Esophagus muscularis mucosa (tissue), 4 donors: ENCODE results near the gene TBKBP1. TPM values are rescaled to one million over a fixed set of nuclear protein-coding genes. Genes with fewer than 3 reads are reported as not detected.

Experiments
- DNase-seq: peaks from one replicate; pipeline ENCODE4 v3.0.0-alpha.2; 2017; ENCODE audit errors: extremely low spot score
- H3K27ac ChIP-seq, 4 donors: fragments of 200-600 bp; sonication (generic); replicated peaks in 1 of 4; 1 replicate in 3 of 4; 2 replicates in 1 of 4; pipeline ENCODE4 v1.5.1; 2016 to 2019; ENCODE audit warnings: mild to moderate bottlenecking in 1 of 4
- H3K27me3 ChIP-seq, 4 donors: fragments of 200-600 bp; sonication (generic); one replicate each; pipeline versions ENCODE4 v1.5.1 to v1.6.0; 2016 to 2019
- H3K36me3 ChIP-seq, 4 donors: fragments of 200-600 bp; sonication (generic); one replicate each; pipeline ENCODE4 v1.5.1; 2016 to 2019
- H3K4me1 ChIP-seq, 4 donors: fragments of 200-600 bp; sonication (generic); one replicate each; pipeline ENCODE4 v1.5.1; 2016 to 2019
- H3K4me3 ChIP-seq, 4 donors: fragments of 200-600 bp; sonication (generic); 1 replicate in 2 of 4; 2 replicates in 2 of 4; pipeline ENCODE4 v1.5.1; 2016 to 2019; ENCODE audit warnings: mild to moderate bottlenecking in 4 of 4, moderate library complexity in 1 of 4
- H3K9me3 ChIP-seq, 4 donors: fragments of 200-600 bp; sonication (generic); 1 replicate in 3 of 4; 2 replicates in 1 of 4; pipeline ENCODE4 v1.5.1; 2016 to 2019
- EP300 ChIP-seq: sonication (generic); formaldehyde crosslinking; IDR thresholded peaks from one replicate; pipeline ENCODE4 v1.6.1; 2017; ENCODE audit warnings: antibody characterized with exemption
- POLR2A ChIP-seq: fragments of 450-650 bp; IDR thresholded peaks from one replicate; pipeline ENCODE4 v1.6.1; 2017; ENCODE audit warnings: antibody characterized with exemption, moderate library complexity, mild to moderate bottlenecking, low read depth
- POLR2AphosphoS5 ChIP-seq, 2 donors: sonication (generic); formaldehyde crosslinking; IDR thresholded peaks; one replicate each; pipeline ENCODE4 v1.6.1; 2017; ENCODE audit warnings: antibody characterized with exemption in 2 of 2
- WGBS: methylation state at CpG from one replicate; pipeline ENCODE4 v1.1.5; 2018; 5-methylcytosine and 5-hydroxymethylcytosine counted together
- intact Hi-C: fragments of 100-400 bp; cut with DNase I; formaldehyde crosslinking; loops from one replicate; pipeline ENCODE4 v1.15.1; 2023
- total RNA-seq, 4 donors: library from RNA; depleted of rRNA; stranded (reverse); fragments of >200 nt; gene quantifications; one replicate each; pipeline versions ENCODE4 v1.1.0 to v1.2.1, GENCODE V29; 2016
- TF ChIP-seq, protein P1 (sequence below), 3 experiments: fragments of 200-600 bp in 2 of 3; fragments of 450-650 bp in 1 of 3; sonication (generic) in 2 of 3; IDR thresholded peaks; one replicate each; pipeline ENCODE4 v1.5.1; 2017 to 2019; ENCODE audit warnings: antibody characterized with exemption in 3 of 3, mild to moderate bottlenecking in 2 of 3, moderate library complexity in 1 of 3

TBKBP1 gene
- total RNA-seq, 4 donors from 2014 or later, result 11.9 to 26.9 (median 21.2) TPM

- Histone ChIP-seq H3K36me3 (peaks cover 8 to 49% (median 33%) of the 10 kb centered on the region in 4 donors), H3K4me3 (no peak overlapping the region), H3K9me3 (no peaks in the 10 kb centered on the region), H3K4me1 (peaks cover 29 to 58% (median 50%) of the 10 kb centered on the region in 4 donors), H3K27ac (no peak overlapping the region), H3K27me3 (no peaks in the 10 kb centered on the region)
- intact Hi-C loops, result loop anchor here (10.0 kb wide), 2 partner anchors 81 to 191 kb away; partner anchors contain the start of gene SP2
- WGBS, result 50% methylated on average over 8 of the region's 14 CpGs
- TF ChIP-seq EP300, result no peak
- no peak for TF ChIP-seq POLR2AphosphoS5 (IDR thresholded peaks at IDR 0.05)
- TF ChIP-seq POLR2A, result no peak
- TF ChIP-seq, protein P1, sequence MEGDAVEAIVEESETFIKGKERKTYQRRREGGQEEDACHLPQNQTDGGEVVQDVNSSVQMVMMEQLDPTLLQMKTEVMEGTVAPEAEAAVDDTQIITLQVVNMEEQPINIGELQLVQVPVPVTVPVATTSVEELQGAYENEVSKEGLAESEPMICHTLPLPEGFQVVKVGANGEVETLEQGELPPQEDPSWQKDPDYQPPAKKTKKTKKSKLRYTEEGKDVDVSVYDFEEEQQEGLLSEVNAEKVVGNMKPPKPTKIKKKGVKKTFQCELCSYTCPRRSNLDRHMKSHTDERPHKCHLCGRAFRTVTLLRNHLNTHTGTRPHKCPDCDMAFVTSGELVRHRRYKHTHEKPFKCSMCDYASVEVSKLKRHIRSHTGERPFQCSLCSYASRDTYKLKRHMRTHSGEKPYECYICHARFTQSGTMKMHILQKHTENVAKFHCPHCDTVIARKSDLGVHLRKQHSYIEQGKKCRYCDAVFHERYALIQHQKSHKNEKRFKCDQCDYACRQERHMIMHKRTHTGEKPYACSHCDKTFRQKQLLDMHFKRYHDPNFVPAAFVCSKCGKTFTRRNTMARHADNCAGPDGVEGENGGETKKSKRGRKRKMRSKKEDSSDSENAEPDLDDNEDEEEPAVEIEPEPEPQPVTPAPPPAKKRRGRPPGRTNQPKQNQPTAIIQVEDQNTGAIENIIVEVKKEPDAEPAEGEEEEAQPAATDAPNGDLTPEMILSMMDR (IDR thresholded peaks at IDR 0.05), result no peak
- DNase-seq, result no peak
Observed at GRCh38 chr17:47704116-47704515, 10.2 kb downstream of the TBKBP1 start.

GRCh38 chr17:47704736-47705135 is 10.8 kb downstream of the TBKBP1 start:
- Histone ChIP-seq H3K27ac (no peak overlapping the region), H3K27me3 (no peaks in the 10 kb centered on the region), H3K4me1 (peaks cover 29 to 63% (median 52%) of the 10 kb centered on the region in 4 donors), H3K9me3 (no peaks in the 10 kb centered on the region), H3K36me3 (peaks cover 2 to 48% (median 32%) of the 10 kb centered on the region in 4 donors), H3K4me3 (no peak overlapping the region)
- TF ChIP-seq, protein P1 (IDR thresholded peaks at IDR 0.05), result no peak
- TF ChIP-seq POLR2AphosphoS5 (IDR thresholded peaks at IDR 0.05) (no peak), EP300 (no peak), POLR2A (no peak)
- intact Hi-C loops, result loop anchor here (10.0 kb wide), 2 partner anchors 80 to 190 kb away; partner anchors contain the start of gene SP2
- no peak for DNase-seq
- whole genome bisulfite sequencing, result 72% methylated on average over 6 of the region's 6 CpGs

- intact Hi-C loops, result loop anchor here (10.0 kb wide), 2 partner anchors 79 to 189 kb away; partner anchors contain the start of gene SP2
- 58% methylated on average over 12 of the region's 12 CpGs for WGBS
- TF ChIP-seq, protein P1 (IDR thresholded peaks at IDR 0.05), result no peak
- TF ChIP-seq EP300 (no peak), POLR2A (no peak), POLR2AphosphoS5 (IDR thresholded peaks at IDR 0.05) (no peak)
Observed at GRCh38 chr17:47705536-47706530, 11.9 kb downstream of the TBKBP1 start.

DNA sequence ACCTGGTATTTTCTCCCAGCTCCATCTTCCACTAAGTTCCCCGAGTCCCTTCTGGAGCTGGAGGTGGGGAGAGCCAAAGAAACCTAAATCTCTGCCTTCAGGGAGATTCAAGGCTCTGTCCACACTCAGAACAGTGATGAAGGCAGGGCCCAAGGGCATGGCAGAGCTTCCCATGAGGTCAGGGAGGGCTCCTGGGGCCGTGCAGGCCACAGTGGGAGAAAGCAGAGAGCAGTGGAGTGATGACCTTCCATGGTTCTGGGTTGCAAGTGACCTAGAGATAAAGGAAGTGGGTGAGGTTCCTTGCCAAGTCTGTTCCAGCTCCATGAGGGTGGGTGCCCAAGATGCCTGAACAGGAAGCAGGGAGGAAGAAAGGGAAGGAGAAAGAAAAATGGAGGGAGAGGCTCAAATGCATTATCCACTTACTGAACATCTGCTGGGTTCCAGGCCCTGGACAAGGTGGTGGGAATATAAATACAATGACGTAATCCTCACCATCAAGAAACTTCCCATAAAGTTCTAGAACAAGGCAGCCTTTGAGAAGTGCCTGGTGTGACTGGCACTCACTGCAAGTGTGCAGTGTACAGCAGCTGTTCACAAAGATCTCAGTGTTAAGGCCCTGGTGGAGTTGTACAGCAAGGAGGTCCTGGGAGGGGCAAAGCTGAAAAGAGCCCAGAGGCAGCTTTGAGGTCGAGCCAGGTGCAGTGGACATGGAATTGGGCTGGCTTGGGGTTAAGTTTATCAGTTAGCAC is 13.3 kb downstream of the TBKBP1 start:
- H3K4me3 ChIP-seq, result no peak overlapping the region
- no peak for DNase-seq

More at GRCh38 chr17:47705536-47706530, 11.9 kb downstream of the TBKBP1 start:
- Histone ChIP-seq H3K27me3 (no peaks in the 10 kb centered on the region), H3K9me3 (no peaks in the 10 kb centered on the region), H3K36me3 (peaks cover 3 to 49% (median 34%) of the 10 kb centered on the region in 4 donors), H3K27ac (peak overlapping the region in 2 of 4 donors; percentile 45 to 64), H3K4me1 (peaks cover 29 to 63% (median 53%) of the 10 kb centered on the region in 4 donors), H3K4me3 (no peak overlapping the region)
- no peak for DNase-seq

More for the DNA sequence above, 13.3 kb downstream of the TBKBP1 start:
- Histone ChIP-seq H3K9me3 (no peaks in the 10 kb centered on the region), H3K36me3 (peaks cover 3 to 47% (median 32%) of the 10 kb centered on the region in 4 donors), H3K27ac (peak overlapping the region in 3 of 4 donors; percentile 13 to 64 (median 45)), H3K4me1 (peaks cover 29 to 60% (median 49%) of the 10 kb centered on the region in 4 donors), H3K27me3 (no peaks in the 10 kb centered on the region)
- intact Hi-C loops, result loop anchor here (10.0 kb wide), 2 partner anchors 78 to 188 kb away; partner anchors contain the start of gene SP2
- 66% methylated on average over 4 of the region's 4 CpGs for WGBS
- no peak for TF ChIP-seq EP300
- TF ChIP-seq, protein P1 (IDR thresholded peaks at IDR 0.05), result no peak
- no peak for TF ChIP-seq POLR2AphosphoS5 (IDR thresholded peaks at IDR 0.05)
- no peak for TF ChIP-seq POLR2A
